ENCODE data around the gene GGCT.
A peak's percentile ranks its signal among the peaks of the same experiment; 100 is the strongest.

GGCT gene

GRCh38 chr7:30466266-30466665, 38.4 kb downstream of the GGCT start:
- H3K36me3 Mint-ChIP-seq (ENCODE audit: low read depth) = no peaks in the 10 kb centered on the region
- peak overlapping the region; percentile 9 to 83 (median 55) for H3K27ac Mint-ChIP-seq
- H3K27me3 Mint-ChIP-seq (ENCODE audit: low read depth) = no peaks in the 10 kb centered on the region
- H3K4me3 Mint-ChIP-seq = peak overlapping the region in 1 of 3 experiments; percentile 6
- TF ChIP-seq CTCF (IDR thresholded peaks at IDR 0.05; ENCODE audit: unreplicated experiment in 3 of 3) = no peak
- H3K9me3 Mint-ChIP-seq = no peaks in the 10 kb centered on the region
- H3K4me1 Mint-ChIP-seq = peaks cover 69% of the 10 kb centered on the region

- Mint-ChIP-seq H3K9me3 (no peaks in the 10 kb centered on the region), H3K4me3 (no peak overlapping the region), H3K4me1 (peaks cover 66% of the 10 kb centered on the region), H3K36me3 (ENCODE audit: low read depth) (no peaks in the 10 kb centered on the region), H3K27me3 (ENCODE audit: low read depth) (no peaks in the 10 kb centered on the region), H3K27ac (peak overlapping the region; percentile 9 to 83 (median 55))
- no peak for TF ChIP-seq CTCF (IDR thresholded peaks at IDR 0.05; ENCODE audit: unreplicated experiment in 3 of 3)
Observed at GRCh38 chr7:30465811-30466180, 38.8 kb downstream of the GGCT start.

DNA sequence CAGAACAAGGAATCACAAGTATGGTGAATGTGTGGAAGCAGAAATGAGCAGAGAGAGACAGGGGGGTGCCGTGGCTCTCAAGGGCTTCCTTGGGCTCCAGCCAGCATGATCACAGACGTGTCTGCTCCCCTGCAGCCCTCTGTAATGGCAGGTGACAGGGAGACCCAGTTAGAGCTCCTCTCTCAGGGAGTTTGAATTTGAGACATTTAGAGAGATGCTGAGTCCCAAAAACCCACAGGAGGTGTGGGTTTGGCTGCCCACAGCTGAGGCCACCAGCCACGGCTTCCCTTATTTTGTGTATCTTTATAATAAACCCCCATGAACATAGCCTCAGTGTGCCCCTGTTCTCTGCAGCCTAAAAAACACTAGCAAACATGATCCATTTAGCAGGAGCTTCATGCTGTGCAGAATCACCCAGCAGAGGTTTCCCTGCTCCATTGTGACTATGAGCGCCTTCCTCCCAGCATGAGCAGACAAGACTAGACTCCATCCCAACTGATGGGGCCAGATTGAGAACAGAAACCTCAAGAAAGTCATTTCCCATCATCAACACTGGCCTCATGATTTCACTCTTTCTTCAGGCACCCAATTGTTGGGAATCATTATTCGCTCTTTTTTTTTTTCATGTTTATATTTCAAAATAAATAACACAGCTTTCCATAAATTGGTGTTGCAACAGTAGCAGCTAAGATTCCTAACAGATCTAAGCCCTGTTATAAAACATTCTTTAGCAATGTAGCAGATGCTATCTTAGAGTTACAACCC, 39.4 kb downstream of the GGCT start:
- no peak overlapping the region for H3K4me3 Mint-ChIP-seq
- H3K9me3 Mint-ChIP-seq = no peaks in the 10 kb centered on the region
- no peaks in the 10 kb centered on the region for H3K27me3 Mint-ChIP-seq (ENCODE audit: low read depth)
- no peaks in the 10 kb centered on the region for H3K36me3 Mint-ChIP-seq (ENCODE audit: low read depth)
- no peak for TF ChIP-seq CTCF (IDR thresholded peaks at IDR 0.05; ENCODE audit: unreplicated experiment in 3 of 3)
- peak overlapping the region in 2 of 3 experiments; percentile 55 to 83 for H3K27ac Mint-ChIP-seq
- H3K4me1 Mint-ChIP-seq = peaks cover 66% of the 10 kb centered on the region

GRCh38 chr7:30464231-30464671, 40.4 kb downstream of the GGCT start:
- TF ChIP-seq CTCF (IDR thresholded peaks at IDR 0.05; ENCODE audit: unreplicated experiment in 3 of 3) = no peak
- H3K4me3 Mint-ChIP-seq = peak overlapping the region in 1 of 3 experiments; percentile 45
- H3K9me3 Mint-ChIP-seq = no peaks in the 10 kb centered on the region
- H3K36me3 Mint-ChIP-seq (ENCODE audit: low read depth) = no peaks in the 10 kb centered on the region
- peaks cover 67% of the 10 kb centered on the region for H3K4me1 Mint-ChIP-seq
- no peaks in the 10 kb centered on the region for H3K27me3 Mint-ChIP-seq (ENCODE audit: low read depth)
- H3K27ac Mint-ChIP-seq = peak overlapping the region in 1 of 3 experiments; percentile 34

DNA sequence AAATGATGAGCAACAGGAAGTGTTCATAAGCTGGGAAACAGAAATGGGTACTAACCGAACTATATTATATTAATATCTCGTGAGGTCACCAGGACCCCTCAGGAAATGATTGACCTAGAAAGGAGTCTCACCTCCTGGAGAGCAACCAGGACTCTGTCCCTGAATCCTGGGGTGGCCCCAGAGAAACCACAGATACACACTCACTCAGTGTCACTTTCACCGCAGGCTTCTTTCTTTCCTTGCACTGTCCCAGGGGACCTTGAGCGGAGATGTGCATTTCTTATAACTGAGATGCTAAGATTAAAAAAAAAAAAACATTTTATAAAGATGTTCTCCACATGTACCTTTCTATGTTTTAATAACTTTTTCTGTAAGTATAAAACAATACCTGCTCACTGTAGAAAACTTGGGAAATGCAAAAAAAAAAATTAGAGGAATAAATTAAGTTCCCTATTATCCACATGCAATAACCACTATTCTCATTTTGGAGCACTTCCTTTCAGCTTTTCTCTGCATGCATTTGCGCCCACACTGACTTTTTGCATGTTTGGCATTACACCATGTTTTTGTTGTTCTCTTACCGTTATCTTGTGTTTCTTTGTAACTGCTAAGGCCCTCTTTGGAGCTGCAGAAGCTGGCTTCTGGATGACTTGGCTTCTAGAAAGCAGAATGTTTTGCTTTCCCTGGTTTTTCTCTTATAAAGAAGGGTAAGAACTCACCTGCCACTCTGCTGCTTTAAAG, 41.1 kb downstream of the GGCT start:
- no peak for TF ChIP-seq CTCF (IDR thresholded peaks at IDR 0.05; ENCODE audit: unreplicated experiment in 3 of 3)
- Mint-ChIP-seq H3K4me3 (peak overlapping the region in 1 of 3 experiments; percentile 45), H3K27ac (peak overlapping the region in 1 of 3 experiments; percentile 34)

More for the DNA sequence above, 41.1 kb downstream of the GGCT start:
- H3K27me3 Mint-ChIP-seq (ENCODE audit: low read depth) = no peaks in the 10 kb centered on the region
- H3K36me3 Mint-ChIP-seq (ENCODE audit: low read depth) = no peaks in the 10 kb centered on the region
- peaks cover 62% of the 10 kb centered on the region for H3K4me1 Mint-ChIP-seq
- no peaks in the 10 kb centered on the region for H3K9me3 Mint-ChIP-seq

Data from nephron (organoid).